Fibroblast of pulmonary artery (primary cell): Measurements from ENCODE around the gene CCDC78.
"Not testable (repeated sequence)": the region's sequence is repeated elsewhere in the genome, so short reads cannot be mapped to it uniquely, and the experiment has no call there.

Experiments
- DNase-seq: peaks from one replicate; pipeline ENCODE4 v3.0.0-alpha.2; 2010; ENCODE audit warnings: low read depth
- H3K4me3 ChIP-seq: replicated peaks from 2 replicates; pipeline ENCODE4 v1.5.1; 2011; ENCODE audit warnings: low read depth, mild to moderate bottlenecking, control low read depth, low read length, moderate library complexity
- TF ChIP-seq, protein P1 (sequence below): IDR thresholded peaks from 2 replicates; pipeline ENCODE4 v1.5.1; 2011; ENCODE audit warnings: mild to moderate bottlenecking, control low read depth, low read length, inconsistent platforms; ENCODE audit errors: missing control alignments

The CCDC78 gene

DNA sequence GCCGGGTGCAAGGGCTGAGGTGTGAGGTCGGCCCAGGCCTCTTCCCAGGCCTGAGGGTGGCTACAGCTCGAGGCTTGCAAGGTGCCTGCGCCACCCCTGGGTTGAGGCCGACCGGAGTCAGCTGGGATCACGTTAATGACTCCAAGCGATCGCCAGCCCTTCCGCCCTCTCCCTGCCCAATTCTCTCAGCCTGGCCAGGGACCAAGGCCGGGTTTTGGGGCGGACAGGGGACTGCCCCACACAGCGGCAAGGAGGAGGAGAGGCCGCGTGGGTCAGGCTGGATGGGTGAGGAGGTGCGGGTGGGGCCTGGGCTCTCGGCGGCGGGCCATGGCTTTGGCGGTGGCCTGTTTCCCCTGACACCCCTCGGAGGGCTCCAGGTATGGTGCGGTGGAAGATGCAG lies 32.9 kb downstream of the CCDC78 start:
- no peak for DNase-seq
- H3K4me3 ChIP-seq, result no peak overlapping the region
- TF ChIP-seq, protein P1, sequence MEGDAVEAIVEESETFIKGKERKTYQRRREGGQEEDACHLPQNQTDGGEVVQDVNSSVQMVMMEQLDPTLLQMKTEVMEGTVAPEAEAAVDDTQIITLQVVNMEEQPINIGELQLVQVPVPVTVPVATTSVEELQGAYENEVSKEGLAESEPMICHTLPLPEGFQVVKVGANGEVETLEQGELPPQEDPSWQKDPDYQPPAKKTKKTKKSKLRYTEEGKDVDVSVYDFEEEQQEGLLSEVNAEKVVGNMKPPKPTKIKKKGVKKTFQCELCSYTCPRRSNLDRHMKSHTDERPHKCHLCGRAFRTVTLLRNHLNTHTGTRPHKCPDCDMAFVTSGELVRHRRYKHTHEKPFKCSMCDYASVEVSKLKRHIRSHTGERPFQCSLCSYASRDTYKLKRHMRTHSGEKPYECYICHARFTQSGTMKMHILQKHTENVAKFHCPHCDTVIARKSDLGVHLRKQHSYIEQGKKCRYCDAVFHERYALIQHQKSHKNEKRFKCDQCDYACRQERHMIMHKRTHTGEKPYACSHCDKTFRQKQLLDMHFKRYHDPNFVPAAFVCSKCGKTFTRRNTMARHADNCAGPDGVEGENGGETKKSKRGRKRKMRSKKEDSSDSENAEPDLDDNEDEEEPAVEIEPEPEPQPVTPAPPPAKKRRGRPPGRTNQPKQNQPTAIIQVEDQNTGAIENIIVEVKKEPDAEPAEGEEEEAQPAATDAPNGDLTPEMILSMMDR, result no peak

DNA sequence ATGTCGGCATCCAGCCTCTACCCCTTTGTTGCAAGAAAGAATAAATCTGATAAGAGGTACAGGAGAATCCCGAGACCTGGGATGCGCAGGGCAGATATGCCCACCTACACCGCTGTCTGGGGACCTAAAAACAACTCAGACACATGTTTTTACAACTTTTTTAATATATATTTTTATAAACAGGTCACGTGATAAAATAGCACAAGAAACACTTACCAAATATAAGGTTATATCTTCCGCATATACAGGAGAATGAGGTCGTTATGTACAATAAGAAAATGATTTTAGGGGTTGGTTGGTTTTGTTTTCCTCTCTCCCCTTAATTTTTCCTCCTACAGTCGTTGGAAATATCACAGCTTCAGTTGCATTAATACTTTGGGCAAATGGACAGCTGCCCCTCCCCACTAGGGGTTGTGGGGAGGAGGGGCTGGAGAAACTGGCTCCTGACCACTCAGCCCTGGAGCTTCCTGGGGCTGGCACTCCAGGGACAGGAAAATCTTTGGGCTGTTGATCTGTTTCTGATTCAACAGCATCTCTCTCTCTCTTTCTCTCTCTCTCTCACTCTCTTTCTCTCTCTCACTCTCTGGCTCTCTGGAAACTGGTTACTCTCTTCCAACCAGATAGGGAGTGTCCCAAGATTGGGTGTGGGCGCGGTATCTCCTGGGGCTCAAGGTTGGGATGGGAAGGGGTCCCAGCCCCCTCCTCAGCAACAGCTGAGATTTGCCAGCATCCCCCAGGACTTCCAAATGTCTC lies 33.7 kb downstream of the CCDC78 start:
- TF ChIP-seq, protein P1, result no peak
- DNase-seq, result no peak
- H3K4me3 ChIP-seq, result no peak overlapping the region

DNA sequence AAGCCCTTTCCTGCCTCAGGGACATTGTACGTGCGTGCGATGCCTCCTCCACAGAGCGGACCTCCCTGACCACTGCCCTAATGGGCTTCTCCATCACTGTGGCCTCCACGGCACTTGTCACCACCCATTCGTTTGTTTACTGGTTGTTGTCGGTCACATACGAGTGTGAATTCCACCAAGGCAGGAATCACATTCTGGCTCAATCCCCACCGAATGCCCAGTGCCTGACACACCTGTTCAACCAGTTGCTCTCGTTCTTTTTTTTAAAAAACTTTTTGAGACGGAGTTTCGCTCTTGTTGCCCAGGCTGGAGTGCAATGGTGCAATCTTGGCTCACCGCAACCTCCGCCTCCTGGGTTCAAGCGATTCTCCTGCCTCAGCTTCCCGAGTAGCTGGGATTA lies 35.0 kb downstream of the CCDC78 start:
- H3K4me3 ChIP-seq, DNase-seq: not testable (repeated sequence)

DNA sequence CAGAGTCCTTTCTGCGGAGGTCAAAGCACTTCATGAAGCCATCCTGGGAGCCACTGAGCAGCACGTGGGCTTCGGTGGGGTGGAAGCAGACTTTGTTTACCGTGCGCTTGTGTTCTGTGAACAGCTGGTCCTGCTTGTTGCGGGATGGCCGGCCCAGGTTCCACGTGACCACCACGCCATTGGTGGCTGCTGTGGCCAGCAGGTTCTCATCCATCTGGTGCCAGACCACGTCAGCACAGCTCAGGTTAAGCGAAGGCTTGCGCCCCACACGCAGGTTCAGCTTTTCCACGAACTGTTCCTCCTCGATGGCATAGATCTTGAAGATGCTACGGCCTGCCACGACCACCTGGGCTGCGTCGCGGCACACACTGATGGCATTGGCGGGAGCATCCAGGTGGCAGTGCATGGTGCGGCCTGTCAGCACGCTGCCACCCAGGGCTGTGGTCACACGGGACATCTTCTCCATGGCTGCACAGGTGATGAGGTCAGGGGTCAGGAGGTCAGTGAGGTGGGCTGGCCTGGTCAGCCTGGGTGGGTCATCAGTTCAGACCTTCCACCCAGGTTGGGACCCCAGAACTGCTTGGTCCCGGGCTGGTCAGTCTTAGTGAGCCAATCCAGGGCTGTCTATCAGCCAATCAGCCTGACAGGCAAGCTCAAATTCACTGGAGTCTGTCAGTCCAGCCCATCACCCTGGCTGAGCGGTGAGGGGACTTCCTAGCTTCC lies 36.9 kb downstream of the CCDC78 start:
- H3K4me3 ChIP-seq, result peak overlapping the region; percentile 87
- DNase-seq, result no peak
- TF ChIP-seq, protein P1, result no peak

DNA sequence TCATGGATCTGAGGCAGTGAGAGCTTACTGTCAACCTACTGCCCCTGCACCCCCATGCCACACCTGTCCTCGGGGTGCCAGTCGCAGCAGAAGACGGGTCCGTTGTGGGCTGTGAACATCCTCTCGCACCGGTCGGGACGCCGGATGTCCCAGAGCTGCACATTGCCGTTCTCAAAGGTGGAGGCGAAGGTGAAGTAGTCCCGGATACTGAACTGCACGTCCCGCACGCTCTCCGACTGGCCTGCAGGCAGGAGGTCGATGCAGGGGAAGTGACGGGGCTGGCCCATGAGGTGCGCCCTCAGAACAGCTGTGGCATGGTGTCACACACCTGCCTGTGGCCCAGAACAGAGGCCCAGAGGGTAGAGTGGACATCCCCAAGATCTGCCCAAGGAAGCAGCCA lies 38.7 kb downstream of the CCDC78 start:
- DNase-seq, result no peak
- H3K4me3 ChIP-seq, result no peak overlapping the region
- TF ChIP-seq, protein P1, result no peak

DNA sequence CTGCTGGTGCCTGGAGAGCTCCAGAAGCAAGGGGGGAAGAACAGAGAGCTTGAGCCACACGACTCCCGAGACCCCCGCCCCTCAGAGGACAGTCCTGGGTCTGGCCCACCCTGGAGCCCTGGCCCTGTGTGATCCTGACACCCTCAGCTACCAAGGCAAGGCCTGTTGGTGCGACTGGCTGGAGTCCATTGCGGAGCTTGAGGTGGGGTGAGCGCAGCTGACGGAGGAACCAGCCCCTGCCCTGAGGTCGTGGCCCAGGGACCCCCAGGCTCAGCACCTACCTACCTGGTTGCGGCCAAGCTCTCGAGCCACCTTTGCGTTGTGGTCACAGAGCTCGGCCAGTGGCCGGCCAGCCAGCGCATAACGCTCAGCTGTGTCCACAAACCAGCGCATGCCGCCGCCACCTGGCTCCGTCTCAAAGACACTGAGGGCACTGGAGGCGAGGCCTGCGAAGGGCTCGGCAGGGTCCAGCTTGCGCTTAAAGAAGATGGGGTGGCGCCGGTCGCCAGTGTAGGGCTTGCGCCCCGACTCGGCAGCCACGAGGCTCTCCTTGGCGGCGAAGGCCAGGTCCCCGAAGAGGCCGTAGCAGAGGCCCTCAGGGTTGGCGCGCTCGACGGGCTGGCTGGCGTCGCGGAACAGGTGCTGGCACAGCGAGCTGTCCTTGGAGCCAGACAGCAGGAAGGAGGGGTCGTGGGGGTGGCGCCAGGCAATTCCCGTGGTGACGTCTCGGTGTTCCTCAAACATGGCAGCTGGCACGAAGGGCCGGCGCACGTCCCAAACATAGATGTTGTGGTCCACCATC lies 39.6 kb downstream of the CCDC78 start:
- no peak overlapping the region for H3K4me3 ChIP-seq
- no peak for DNase-seq
- TF ChIP-seq, protein P1, result no peak

- peak; percentile 34 for DNase-seq
- H3K4me3 ChIP-seq, result no peak overlapping the region
- TF ChIP-seq, protein P1, result peak; percentile 34
These were observed 40.3 kb downstream of the CCDC78 start for GRCh38 chr16:685967-686366.
